Activated T-helper 1 cell treated with Interleukin-2 at 50 U/mL for 16 hours (primary cell): ENCODE data around the gene NR2F1.
"Not testable (repeated sequence)": the region's sequence is repeated elsewhere in the genome, so short reads cannot be mapped to it uniquely, and the experiment has no call there.

ENCODE experiments used
- DNase-seq: peaks from one replicate; pipeline ENCODE4 v3.0.0-alpha.2; 2020; ENCODE audit warnings: low read depth

Gene NR2F1

DNA sequence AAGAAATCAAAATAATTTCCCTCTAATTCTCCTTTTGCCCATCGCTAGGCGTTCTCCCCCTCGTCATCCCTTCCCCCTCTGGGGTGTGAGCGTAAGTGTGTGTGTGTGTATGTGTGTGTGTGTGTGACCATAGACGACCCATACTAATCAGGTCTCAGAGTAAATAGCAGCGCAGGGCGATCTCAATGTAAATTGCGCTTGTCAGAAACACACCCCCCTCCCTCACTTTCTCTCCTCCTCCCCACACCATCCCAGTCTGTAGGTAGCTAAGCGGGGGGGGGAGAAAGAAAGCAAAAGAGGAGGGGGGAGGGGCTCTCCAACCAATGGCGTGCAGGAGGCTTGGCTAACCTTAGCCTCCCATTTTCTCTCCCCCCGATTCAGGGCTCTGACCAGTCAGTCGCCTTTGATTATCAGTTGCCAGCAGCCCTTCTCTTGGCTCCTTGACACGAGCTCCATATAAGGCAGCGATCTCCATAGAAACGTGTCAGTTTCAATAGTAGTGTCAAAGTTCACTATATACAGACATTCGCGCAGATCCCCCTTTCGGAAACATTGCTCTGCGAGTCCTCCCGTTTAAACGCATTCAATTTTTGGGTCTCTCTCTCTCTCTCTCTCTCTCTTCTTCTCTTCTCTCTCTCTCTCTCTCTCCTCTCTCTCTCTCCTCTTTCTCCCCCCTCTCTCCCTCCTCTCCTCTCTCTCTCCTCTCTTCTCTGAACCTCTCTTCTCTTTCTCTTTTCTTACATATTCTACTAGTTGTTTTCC, at the start of gene NR2F1:
Gene NR2F1 (plus strand): TSS at position 546 of the 762 bp plus-strand sequence. CDS start 1,802 bp downstream, outside the sequence.
- no peak for DNase-seq

DNA sequence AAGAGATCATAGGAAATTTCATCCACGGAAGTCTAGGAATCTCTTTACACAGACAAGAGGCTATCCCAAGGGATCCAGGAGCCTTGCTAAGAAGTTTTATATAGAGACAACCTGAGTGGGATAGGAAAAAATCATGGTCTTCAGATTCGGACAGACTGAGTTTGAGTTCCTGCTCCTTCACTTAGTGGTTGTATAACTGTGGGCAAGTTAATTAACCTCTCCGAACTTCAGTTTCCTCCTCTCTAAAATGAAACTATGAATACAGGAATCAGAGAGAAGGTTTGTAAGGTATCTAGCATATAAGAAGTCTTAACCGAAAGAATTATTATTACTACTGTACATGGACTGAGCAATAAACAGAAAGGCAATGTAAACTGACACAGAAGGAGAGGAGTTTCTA, 37.1 kb upstream of the NR2F1 start:
- no peak for DNase-seq

DNA sequence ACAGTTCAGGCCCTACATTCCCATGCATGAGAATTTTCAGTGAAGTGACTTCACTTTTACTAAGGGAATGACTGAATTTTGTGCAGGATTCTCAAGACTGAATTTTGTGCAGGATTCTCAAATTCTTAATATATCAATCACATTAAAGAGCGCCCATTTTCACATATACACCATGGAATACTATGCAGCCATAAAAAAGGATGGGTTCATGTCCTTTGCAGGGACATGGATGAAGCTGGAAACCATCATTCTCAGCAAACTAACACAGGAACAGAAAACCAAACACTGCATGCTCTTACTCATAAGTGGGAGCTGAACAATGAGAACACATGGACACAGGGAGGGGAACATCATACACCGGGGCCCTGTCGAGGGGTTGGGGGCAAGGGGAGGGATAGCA, 33.4 kb upstream of the NR2F1 start:
- not testable (repeated sequence) for DNase-seq

DNA sequence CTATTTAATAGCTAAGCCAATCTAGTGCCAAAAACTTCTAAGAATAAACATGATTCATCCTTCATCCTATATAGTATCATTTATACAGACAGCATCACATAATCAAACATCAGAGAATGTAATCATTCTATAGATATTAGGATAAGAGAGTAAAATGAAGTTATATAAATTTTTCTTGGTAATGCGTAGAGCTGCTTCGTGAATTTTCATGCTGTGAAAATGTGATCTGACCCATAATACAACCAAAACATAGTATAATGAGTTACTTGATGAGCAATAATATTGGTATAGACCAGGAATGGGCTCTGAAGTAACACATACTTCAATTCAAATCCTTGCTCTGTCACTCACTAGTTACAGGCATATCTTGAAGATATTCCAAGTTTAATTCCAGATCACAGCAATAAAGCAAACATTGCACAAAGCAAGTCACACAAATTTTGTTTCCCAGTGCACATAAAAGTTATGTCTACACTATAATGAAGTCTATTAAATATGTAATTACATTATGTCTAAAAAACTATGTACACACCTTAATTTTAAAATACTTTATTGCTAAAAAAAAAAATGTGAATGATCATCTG, 25.9 kb upstream of the NR2F1 start:
- DNase-seq: no peak

DNA sequence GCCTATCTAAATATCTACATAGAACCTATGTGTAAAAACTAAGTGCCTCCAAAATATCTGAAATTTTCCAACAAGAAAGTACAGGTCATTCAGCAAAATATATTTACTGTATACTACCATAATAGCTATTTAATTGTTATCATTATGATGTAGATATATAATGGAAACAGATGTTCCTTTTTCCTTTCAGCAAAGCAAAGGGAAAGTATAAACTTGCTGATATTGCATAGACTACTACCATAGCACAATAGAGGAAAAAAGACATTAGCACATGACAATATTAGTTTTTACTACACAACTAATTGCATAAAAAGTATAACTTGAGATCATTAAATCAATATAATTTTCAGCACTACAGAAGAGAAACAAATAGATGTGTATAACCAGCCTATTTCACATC, 16.9 kb upstream of the NR2F1 start:
- DNase-seq: no peak

DNA sequence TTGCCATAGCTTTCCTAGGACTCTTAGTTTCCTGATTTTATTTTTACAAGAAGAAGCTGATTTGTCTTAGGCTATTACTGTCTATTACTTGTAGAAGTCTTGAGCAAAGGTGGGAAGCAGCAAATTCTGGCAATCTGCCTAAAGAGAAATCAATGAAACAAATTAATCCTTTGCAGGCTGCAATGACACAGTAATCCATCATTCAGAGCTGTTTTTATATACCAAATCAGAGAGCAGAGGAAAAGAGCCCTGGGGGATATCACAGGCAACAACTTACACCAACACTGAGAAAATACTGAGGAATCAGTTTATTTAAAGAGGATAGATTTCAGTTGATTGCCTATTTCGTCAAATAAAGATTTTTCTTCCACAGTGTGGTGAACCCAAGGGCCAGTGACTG, 15.6 kb upstream of the NR2F1 start:
- no peak for DNase-seq

DNA sequence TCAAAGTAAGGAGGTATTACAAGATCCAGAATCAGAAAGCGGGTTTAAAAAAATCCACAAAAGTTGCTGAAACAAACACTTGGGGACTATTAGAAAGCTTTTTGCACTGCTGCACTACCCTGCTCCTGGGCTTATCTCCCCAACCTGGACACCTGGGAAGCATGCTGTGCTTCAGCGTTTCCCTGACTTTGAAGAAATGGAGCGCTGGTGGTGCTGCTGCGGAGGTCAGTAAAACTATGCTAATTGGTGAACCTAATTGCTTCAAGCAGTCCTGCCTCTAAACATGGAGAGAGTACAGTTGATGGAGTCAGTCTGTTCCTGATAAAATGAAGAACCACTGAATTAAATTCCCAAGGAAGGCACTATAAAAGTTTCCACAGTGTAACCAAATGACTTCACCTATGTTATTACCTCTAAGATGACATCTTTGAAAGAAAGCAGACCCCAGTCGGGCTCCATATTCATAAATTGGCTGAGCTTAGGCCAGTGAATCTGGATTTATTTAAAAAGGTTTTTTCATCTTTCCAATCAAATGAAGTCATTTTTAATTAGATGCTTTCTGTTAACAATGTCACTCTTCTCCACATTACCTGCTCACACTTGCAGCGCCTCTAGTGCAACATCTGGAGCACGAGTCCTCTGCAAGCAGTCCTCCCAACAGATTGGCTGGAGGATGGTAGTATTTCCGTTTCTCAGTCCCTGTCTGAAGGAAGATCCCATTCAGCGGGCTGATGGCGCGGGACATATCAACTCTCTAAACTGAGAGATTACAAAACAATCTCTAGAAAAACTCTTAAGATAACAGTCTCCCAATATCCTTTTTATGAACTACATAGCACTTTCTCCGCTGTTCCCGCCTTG, 13.5 kb upstream of the NR2F1 start:
- DNase-seq: no peak

DNA sequence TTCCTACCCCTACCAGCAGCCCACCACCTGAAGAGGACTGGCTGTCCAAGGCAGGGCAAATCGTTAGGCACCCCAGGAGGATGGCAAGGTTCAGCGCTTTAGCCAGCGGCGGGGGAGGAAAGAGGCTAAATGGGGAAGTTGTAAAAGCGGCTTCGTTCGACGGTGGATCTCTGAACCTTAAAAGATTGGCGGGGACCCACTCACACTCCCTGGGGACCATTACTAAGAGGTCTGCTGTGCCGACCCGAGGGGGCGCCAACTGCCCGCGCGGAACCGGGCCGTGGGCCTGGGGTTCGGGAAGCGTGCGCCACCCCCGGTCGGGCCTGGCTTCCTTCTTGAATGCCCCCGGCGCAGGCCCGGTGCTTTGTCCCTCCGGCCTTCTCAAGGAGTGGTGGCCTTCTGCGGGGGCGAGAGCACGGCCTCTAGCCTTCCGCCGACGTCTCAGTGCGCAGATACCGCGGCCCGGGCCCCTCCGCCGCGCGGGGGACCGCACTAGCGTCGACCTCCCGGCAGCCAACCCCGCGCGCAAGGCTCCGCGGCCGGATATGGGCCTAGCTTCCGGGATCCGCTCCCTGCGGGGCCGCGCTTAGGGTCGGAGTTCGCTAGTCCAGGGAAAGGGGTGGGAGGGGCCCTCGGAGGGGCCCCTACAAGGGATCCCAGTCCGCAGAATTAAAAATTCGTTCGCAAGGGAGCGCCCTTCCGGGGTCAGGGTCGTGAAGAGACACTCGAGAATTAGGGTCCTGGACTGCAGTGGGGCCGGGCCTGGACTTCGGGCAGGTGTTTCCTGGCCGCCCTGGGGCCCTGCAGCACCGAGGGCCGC, 12.5 kb upstream of the NR2F1 start:
- DNase-seq: no peak

DNA sequence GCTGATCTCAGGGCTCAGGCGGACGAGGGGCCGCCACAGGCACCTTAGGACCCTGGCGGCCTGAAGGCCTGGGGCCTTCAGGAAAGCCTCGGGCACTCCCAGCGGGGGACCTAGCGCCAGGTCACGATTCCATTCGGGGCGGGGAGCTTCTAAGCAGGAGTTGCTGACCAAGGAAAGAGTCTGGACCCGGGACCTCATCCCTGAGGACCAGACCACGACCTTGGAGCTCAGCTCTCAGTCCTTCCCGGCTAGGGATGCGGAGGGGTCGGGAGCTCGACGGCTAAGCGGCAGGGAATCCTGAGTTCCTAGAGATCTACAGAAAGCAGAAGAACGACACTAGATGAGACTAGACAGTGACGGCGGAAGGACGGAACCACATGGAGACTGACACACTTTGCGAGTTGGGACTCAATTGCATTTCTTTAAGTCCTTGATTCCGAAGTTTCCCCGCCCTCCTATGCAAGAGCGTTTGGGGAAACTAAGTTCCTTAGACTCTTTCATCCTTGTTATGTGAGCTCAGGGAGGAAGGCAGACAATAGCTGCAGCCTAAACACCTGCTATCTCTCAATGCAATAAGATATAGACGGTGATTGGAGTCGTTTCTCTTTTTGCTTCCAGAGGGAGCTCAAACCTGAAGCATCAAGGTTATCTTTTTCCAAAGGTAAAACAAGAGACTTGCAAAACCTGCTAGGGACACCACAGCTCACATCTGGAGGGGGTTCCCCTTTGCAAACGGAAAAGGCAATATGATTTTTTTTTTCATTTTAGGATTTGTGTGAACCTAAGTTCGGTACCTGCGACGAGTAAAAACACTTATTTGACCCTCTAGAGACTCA, 11.7 kb upstream of the NR2F1 start:
- no peak for DNase-seq

DNA sequence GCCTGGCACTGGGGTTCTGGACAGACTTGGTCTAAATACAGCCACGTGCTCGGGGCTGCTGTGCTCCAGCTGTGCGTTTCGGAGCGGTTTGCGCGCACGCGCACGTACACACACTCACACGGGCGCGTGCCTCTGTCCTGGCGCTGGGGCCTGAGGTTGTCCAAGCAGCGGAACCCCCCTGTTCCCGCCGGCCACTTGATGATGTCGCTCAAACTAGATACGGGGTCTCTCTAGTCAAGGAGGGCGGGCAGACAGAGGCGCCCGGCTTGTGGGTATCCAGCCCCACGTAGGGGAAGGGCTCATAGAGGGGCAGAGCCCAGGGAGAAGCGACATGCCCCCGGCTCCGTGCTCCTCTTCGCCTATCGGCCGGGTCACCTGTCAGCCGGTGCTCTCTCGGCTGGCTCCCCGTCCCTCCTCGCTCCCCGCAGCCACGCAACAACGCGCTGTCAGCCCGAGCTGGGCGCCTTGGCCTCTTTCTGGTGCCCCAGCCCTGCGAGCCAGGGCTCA, 10.9 kb upstream of the NR2F1 start:
- no peak for DNase-seq

DNA sequence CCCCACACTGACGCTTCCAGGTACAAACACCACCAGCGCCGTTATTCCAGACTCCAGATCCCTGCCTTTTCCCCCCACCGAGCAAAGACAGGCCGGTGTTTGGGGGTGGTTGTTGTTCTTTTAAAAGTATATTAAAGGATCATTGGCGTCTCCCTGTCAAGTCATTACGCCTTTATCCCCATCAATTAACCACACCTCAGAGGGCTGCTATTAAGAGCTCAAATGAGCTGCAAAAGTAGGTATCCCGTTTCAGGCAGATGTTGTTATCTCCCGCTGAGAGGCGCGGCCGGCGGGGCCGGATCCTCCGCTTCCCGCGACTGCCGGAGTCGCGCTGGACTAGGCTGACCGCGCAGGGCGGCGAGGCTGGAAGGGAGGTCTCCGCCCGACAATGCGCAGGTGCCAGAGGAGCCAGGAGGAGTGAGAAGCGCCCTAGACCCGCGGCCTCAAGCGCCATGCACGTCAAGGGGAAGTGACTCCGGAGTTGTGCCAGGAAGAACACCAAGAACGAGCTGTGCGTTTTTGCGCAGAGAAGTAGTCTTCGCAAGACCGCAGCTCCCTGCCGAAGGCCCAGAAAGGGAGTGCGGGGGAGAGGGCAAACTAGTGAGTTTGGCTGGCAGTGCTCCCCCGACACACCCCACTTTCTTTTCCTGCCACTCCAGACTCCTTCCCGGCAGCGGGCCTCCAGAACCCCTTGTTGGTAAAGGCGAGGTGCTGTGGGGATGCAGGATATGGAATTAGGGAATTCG, 10.2 kb upstream of the NR2F1 start:
- DNase-seq: no peak

DNA sequence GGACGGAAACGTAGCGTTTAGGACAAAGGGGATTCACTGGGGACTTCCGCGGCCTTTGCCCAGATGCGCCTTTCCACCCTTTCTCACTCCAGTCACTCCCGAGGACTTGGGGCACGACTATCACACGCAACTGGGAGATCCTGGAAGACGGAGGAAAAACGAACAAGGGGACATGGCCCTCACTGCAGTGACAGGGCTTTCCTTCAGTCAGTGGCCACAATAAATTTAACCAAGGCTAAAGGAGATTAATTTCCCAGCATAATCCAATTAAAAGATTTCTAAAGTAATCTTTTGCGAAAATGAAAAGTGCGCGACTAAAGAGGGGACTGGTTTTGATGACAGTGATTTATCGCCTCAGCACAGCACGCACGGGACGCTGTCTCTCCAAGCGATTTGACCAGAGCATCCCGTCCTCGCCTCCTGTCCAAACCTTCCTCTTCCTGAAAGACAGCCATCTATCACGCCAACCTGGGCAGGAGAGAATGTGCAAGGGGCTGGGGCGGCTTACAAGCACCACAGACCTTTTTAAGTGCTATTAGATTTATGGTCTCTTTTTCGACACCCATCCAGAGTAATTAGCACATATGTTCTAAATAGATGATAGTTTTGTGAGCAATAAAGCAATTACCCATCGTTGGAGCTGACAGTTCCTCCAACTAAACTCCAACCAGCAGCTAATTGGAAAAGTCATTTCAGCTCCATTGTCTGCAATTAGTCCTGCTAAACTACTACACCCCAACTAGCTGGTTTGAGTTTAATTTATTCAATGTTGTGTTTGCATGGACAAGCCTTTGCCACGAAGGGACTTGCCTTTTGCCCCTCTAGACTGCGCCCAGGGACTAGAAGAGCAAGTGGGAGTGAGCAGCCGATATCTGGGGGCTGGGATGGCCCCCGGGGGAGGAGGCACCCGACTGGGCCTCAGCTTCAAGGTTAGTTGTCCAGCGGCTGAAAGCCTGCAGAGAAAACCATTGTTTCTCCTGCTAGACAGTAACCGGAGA, 9.4 kb upstream of the NR2F1 start:
- no peak for DNase-seq

DNA sequence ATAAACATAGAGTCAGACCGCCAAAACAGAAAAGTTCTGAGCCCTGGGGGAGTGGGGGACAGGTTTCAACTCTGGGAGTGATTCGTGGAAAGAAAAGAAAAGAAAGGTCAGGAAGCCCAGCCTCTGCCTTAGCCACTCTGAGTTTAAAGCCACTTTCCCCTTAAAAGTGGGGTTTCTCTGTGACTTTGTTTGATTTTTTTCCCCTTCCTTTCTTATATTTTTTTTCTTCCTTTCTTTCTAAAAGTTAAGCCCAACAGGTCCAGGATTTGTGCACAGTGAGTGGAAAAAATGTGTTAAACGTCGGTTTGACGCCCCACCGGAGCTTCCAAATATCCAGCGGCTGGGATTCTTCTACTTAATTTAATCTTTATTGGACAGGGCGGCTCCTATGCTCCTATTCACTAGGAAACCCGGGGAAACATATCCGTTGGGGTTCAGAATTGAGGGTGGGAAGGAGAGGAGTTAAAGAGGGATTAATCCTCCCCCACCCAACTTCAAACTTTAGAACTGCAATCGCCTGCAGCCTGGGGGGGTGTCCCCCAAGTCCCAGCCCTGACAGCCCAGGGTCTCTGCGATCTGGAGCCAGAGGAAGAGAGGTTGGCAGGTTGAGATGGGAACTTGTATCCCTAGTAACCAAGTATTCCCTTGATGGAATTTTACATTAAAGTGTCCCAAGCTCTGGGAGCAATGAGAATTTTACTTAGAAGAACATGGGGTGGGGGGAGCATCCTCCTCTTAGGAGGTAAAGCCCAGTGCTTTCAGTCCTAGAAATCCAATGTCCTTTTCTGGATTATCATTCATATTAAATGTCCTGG, 8.3 kb upstream of the NR2F1 start:
- DNase-seq: no peak

DNA sequence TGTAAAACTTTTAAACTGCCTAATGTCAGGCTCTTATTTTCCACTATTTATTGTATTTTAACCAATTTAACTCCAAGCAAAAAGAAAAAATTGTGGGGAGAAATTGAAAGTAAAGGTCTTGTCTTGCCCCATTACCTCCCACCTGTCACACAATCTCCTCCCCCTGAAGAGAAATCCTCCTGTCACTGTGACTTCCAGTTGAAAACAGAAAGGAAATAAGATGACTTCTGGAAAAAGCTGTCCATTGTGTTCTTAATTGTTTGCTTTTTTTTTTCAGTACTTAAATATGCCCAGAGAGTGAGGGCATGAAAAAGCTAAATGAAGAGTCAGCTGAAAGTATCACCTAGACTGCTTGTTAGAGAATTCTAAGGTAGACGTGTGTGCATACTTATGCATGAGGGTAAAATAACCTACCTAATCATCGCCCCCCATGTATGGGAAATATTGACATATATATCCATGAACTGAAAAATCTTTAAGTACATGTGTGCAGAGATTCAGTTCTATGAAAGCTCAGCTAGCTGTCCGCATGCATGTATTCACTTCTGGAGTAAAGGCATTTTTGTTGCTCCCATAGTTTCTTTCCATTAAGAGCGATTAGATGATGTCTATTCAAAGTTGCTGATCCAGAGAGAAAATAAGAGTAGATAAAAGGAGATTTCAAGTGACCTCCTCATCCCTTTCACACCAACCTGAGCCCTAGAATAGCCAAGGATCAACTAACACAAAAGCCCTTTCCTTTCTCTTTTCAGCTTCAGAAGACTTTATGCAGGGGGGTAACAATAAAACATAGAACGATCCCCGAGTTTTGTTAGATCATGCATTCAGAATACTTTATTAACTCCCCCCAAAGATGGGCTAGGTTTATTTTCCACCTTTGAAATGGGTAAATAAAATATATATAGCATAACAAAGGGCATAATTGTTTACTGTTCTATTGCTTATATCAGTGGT, 7.3 kb upstream of the NR2F1 start:
- no peak for DNase-seq

DNA sequence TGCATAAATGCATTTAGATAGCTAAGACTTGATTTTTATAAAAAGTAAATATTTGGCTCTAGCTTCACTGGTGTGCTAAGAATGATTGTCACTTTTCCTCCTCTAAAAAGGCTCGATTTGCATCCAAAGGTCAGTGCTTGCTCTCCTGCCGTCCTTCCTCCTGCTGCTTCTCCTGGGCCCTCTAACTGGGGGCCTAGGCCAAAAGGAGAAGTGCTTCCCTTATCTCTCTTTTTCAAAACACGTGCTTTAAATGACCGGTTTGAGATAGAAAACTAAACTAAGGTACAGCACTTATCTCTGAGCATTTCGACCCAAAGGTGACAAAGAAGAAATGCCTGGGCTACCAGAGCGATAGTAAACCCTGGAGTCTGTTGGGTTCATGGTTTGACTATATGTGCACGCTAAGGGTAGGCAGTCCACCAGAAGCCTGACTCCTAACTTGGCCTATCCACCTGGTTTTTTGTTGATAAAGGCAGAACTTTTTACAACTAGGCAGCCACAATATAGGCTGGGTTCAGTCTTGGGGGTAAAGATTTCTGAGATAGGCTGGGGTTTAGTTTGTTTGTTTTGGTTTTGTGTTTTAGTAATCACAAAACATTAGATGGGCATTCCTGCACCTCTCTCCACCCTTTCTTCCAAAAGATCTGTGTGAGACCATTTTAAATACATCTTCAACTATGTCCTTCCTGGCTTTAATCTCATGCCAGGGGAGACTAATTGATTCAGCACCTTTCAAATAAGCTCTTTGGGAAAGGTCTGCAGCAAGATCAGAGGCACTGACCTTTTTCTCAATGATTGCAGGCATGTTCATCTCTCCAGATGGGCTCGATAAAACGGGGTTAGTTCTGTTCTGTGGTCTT, 5.8 kb upstream of the NR2F1 start:
- no peak for DNase-seq
